ENCODE data around the gene ISCA2. TPM values are rescaled to one million over a fixed set of nuclear protein-coding genes. Genes with fewer than 3 reads are reported as not detected.
A peak's percentile ranks its signal among the peaks of the same experiment; 100 is the strongest.

ISCA2 gene
- total RNA-seq, 1 experiment from 2014 or later = 33.0 TPM

DNA sequence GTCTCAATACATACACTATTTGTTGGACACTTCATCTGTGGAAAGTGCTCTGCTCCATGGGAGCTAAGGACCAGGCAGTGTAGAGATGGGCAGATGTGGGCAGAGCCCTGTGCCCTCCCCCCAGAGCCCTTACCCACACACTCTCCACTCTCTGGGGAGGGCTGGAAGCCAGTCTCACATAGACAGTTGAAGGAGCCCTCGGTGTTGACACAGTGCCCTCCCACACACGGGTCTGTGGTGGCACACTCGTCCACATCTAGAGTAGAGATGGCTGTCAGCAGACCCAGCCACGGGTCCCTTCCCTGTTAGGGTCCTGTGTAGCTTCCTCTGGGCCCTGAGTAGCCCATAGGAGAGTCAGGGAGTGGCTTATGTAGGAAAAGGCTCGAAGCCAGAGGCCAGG, 14.3 kb downstream of the ISCA2 start:
- no peaks in the 10 kb centered on the region for H3K36me3 ChIP-seq (ENCODE audit: control insufficient read depth, insufficient read depth, low read length)
- TF ChIP-seq, protein P1, sequence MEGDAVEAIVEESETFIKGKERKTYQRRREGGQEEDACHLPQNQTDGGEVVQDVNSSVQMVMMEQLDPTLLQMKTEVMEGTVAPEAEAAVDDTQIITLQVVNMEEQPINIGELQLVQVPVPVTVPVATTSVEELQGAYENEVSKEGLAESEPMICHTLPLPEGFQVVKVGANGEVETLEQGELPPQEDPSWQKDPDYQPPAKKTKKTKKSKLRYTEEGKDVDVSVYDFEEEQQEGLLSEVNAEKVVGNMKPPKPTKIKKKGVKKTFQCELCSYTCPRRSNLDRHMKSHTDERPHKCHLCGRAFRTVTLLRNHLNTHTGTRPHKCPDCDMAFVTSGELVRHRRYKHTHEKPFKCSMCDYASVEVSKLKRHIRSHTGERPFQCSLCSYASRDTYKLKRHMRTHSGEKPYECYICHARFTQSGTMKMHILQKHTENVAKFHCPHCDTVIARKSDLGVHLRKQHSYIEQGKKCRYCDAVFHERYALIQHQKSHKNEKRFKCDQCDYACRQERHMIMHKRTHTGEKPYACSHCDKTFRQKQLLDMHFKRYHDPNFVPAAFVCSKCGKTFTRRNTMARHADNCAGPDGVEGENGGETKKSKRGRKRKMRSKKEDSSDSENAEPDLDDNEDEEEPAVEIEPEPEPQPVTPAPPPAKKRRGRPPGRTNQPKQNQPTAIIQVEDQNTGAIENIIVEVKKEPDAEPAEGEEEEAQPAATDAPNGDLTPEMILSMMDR (IDR thresholded peaks at IDR 0.05; ENCODE audit: insufficient read depth in 1 of 2, low read depth in 1 of 2, low read length in 1 of 2, severe bottlenecking in 1 of 2, unreplicated experiment in 1 of 2) = no peak
- ChIA-PET POLR2A (no interaction called here), CTCF (interaction anchor here (1.2 to 1.6 kb wide), 3 partner anchors 14 to 67 kb away, joined by 3 to 7 read pairs (median 4); partner anchors contain the start of genes ISCA2 and NPC2)
- Mint-ChIP-seq H3K4me1 (ENCODE audit: low read depth, unreplicated experiment) (no peaks in the 10 kb centered on the region), H3K36me3 (ENCODE audit: insufficient read depth, unreplicated experiment) (no peaks in the 10 kb centered on the region), H3K27ac (ENCODE audit: unreplicated experiment) (no peak overlapping the region), H3K4me3 (ENCODE audit: unreplicated experiment) (no peak overlapping the region), H3K9me3 (ENCODE audit: unreplicated experiment) (no peaks in the 10 kb centered on the region), H3K27me3 (ENCODE audit: insufficient read depth, unreplicated experiment) (peaks cover 10% of the 10 kb centered on the region)
- no peaks in the 10 kb centered on the region for H3K4me1 ChIP-seq
- H3K27me3 ChIP-seq (replicated peaks; ENCODE audit: control insufficient read depth, insufficient read depth, low read length) = no peaks in the 10 kb centered on the region
- no peak overlapping the region for H3K4me3 ChIP-seq (ENCODE audit: low read depth, low read length)
- no peaks in the 10 kb centered on the region for H3K9me3 ChIP-seq
- intact Hi-C loops (cut with micrococcal nuclease; ENCODE audit: unreplicated experiment) = no loop called here
- DNase-seq = no peak
- BruUV-seq (replicated peaks) = no TSS peak

DNA sequence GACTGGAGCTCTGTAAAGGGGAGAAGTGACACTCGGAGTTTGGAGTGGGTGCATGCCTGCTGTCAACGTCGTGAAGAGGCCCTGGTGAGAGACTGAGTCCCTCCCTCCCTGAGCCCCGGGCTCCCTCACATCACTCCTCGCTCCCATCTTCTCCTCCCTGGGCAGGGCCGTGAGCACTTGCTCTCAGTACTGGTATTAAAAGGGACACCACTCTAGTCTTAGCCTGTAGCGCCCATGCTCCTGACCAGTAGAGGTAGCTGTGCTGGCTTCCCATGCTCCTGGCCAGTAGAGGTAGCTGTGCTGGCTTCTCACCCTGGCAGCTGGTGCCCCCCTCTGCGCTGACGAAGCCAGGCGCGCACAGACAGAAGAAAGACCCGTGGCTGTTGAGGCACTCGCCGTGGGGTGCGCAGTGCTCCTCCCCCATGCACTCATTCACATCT, 14.7 kb downstream of the ISCA2 start:
- TF ChIP-seq, protein P1 (IDR thresholded peaks at IDR 0.05; ENCODE audit: insufficient read depth in 1 of 2, low read depth in 1 of 2, low read length in 1 of 2, severe bottlenecking in 1 of 2, unreplicated experiment in 1 of 2) = peak; percentile 30 to 69
- H3K9me3 Mint-ChIP-seq (ENCODE audit: unreplicated experiment) = no peaks in the 10 kb centered on the region
- ChIA-PET POLR2A (no interaction called here), CTCF (interaction anchor here (0.9 to 1.6 kb wide), 5 partner anchors 10 to 66 kb away, joined by 3 to 7 read pairs (median 3); partner anchors contain the start of genes ISCA2 and NPC2)
- no peak for DNase-seq
- Histone ChIP-seq H3K36me3 (ENCODE audit: control insufficient read depth, insufficient read depth, low read length) (no peaks in the 10 kb centered on the region), H3K27me3 (replicated peaks; ENCODE audit: control insufficient read depth, insufficient read depth, low read length) (no peaks in the 10 kb centered on the region), H3K4me3 (ENCODE audit: low read depth, low read length) (no peak overlapping the region), H3K9me3 (no peaks in the 10 kb centered on the region), H3K4me1 (no peaks in the 10 kb centered on the region)
- no peak overlapping the region for H3K4me3 Mint-ChIP-seq (ENCODE audit: unreplicated experiment)
- no peak overlapping the region for H3K27ac Mint-ChIP-seq (ENCODE audit: unreplicated experiment)
- H3K36me3 Mint-ChIP-seq (ENCODE audit: insufficient read depth, unreplicated experiment) = no peaks in the 10 kb centered on the region
- intact Hi-C loops (cut with micrococcal nuclease; ENCODE audit: unreplicated experiment) = no loop called here
- H3K4me1 Mint-ChIP-seq (ENCODE audit: low read depth, unreplicated experiment) = no peaks in the 10 kb centered on the region
- no TSS peak for BruUV-seq (replicated peaks)
- peaks cover 10% of the 10 kb centered on the region for H3K27me3 Mint-ChIP-seq (ENCODE audit: insufficient read depth, unreplicated experiment)

DNA sequence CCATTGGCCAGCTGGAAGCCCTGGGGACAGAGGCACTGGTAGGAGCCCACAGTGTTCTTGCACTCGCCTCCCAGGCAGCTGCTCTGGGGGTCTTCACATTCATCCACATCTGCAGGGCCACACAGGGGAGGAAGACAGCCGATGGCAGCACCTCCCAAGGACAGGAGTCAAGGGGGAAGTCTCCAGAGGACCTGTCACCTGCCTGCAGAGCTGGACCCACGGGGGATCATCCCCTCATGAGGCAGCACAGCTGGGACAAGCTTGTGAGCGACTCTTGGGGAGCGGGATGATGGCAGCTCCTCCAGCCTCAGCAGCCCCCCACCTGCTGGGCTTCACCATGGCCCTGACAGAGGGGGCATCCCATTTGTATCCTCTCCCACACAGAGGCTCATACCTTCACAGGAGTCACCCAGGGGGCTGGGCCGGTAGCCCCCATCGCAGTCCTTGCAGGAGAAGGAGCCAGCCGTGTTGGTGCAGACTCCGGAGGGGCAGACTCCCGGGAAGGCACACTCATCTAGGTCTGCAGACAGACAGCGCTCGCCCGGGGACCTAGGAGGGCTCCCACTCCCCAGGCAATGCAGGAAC, 15.4 kb downstream of the ISCA2 start:
- no peak overlapping the region for H3K27ac Mint-ChIP-seq (ENCODE audit: unreplicated experiment)
- no TSS peak for BruUV-seq (replicated peaks)

More for the DNA sequence above, 15.4 kb downstream of the ISCA2 start:
- CTCF ChIA-PET = interaction anchor here (0.9 to 1.6 kb wide), 5 partner anchors 11 to 66 kb away, joined by 3 to 7 read pairs (median 3); partner anchors contain the start of genes ISCA2 and NPC2
- Histone ChIP-seq H3K27me3 (replicated peaks; ENCODE audit: control insufficient read depth, insufficient read depth, low read length) (no peaks in the 10 kb centered on the region), H3K4me3 (ENCODE audit: low read depth, low read length) (no peak overlapping the region), H3K9me3 (no peaks in the 10 kb centered on the region), H3K36me3 (ENCODE audit: control insufficient read depth, insufficient read depth, low read length) (no peaks in the 10 kb centered on the region), H3K4me1 (no peaks in the 10 kb centered on the region)
- TF ChIP-seq, protein P1 (IDR thresholded peaks at IDR 0.05; ENCODE audit: insufficient read depth in 1 of 2, low read depth in 1 of 2, low read length in 1 of 2, severe bottlenecking in 1 of 2, unreplicated experiment in 1 of 2) = no peak
- POLR2A ChIA-PET = no interaction called here
- Mint-ChIP-seq H3K27me3 (ENCODE audit: insufficient read depth, unreplicated experiment) (peaks cover 10% of the 10 kb centered on the region), H3K36me3 (ENCODE audit: insufficient read depth, unreplicated experiment) (no peaks in the 10 kb centered on the region), H3K9me3 (ENCODE audit: unreplicated experiment) (no peaks in the 10 kb centered on the region), H3K4me3 (ENCODE audit: unreplicated experiment) (no peak overlapping the region), H3K4me1 (ENCODE audit: low read depth, unreplicated experiment) (no peaks in the 10 kb centered on the region)
- DNase-seq = no peak
- intact Hi-C loops (cut with micrococcal nuclease; ENCODE audit: unreplicated experiment) = no loop called here

All from Caco-2 (cell line).